Endothelial cell of umbilical vein (primary cell): ENCODE results near the gene SPPL2C. TPM values are rescaled to one million over a fixed set of nuclear protein-coding genes. Genes with fewer than 3 reads are reported as not detected.

Source experiments
- BruUV-seq: library from RNA; stranded (reverse); fragments of 400-500 nt; replicated peaks from 2 replicates; lab custom pipeline; 2021; lab: Mats Ljungman, UMichigan
- CTCF ChIA-PET: fragments of 300-600, 350-600 bp; sonication (Branson Sonifier 250); formaldehyde crosslinking; loops from one replicate; lab custom pipeline; 2021; ENCODE audit warnings: antibody characterized with exemption, inconsistent platforms; lab: Charles Lee
- POLR2A ChIA-PET: fragments of 300-600, 350-600 bp; sonication (Branson Sonifier 250); formaldehyde crosslinking; loops from one replicate; lab custom pipeline; 2021; ENCODE audit warnings: antibody characterized with exemption, inconsistent platforms; lab: Charles Lee
- DNase-seq: peaks from one replicate; pipeline ENCODE4 v3.0.0-alpha.2; 2011; ENCODE audit warnings: low read depth, low spot score
- FAIRE-seq: peaks from 2 replicates; lab custom pipeline; 2011; peaks lifted over from hg19 to GRCh38; lab: Jason Lieb, UNC
- H2AFZ ChIP-seq: 2 replicates; pipeline ENCODE4 v1.6.0; 2012; ENCODE audit warnings: low read depth, low read length, control low read depth, inconsistent platforms
- H3K27ac ChIP-seq: 2 replicates; pipeline ENCODE4 v1.5.1; 2011; ENCODE audit warnings: low read depth, mild to moderate bottlenecking, control low read depth, low read length, moderate library complexity; ENCODE audit not compliant: insufficient read depth
- H3K27me3 ChIP-seq, 2 experiments: 2 replicates each; pipeline versions ENCODE4 v1.6.0 to v1.6.1; 2011; ENCODE audit warnings: low read length in 2 of 2, mixed read lengths in 1 of 2; ENCODE audit not compliant: control insufficient read depth in 2 of 2, insufficient read depth in 2 of 2
- H3K36me3 ChIP-seq, 2 experiments: 2 replicates in 1 of 2; 3 replicates in 1 of 2; pipeline ENCODE4 v1.5.1; 2011; ENCODE audit warnings: low read length in 2 of 2, mild to moderate bottlenecking in 1 of 2, moderate library complexity in 1 of 2; ENCODE audit not compliant: control insufficient read depth in 2 of 2, insufficient read depth in 2 of 2; ENCODE audit errors: extremely low read depth in 1 of 2
- H3K4me1 ChIP-seq: 3 replicates; pipeline ENCODE4 v1.5.1; 2011; ENCODE audit warnings: mild to moderate bottlenecking, low read length; ENCODE audit not compliant: control insufficient read depth, insufficient read depth; ENCODE audit errors: extremely low read depth
- H3K4me2 ChIP-seq: 2 replicates; pipeline ENCODE4 v1.6.1; 2011; ENCODE audit warnings: low read length, control low read depth, mixed read lengths; ENCODE audit not compliant: insufficient read depth
- H3K4me3 ChIP-seq, 3 experiments: fragments of 200-600 bp in 1 of 3; sonication (generic), shearing (Covaris generic) in 1 of 3; replicated peaks in 1 of 3; 2 replicates each; pipeline ENCODE4 v1.5.1; 2011 to 2016; ENCODE audit warnings: control low read depth in 3 of 3, low read length in 3 of 3, mild to moderate bottlenecking in 2 of 3, inconsistent platforms in 1 of 3, low read depth in 1 of 3, moderate library complexity in 1 of 3; ENCODE audit not compliant: insufficient read depth in 1 of 3
- H3K79me2 ChIP-seq: 2 replicates; pipeline ENCODE4 v1.6.0; 2012; ENCODE audit warnings: low read length, inconsistent platforms; ENCODE audit not compliant: control insufficient read depth, insufficient read depth
- H3K9ac ChIP-seq: replicated peaks from 2 replicates; pipeline ENCODE3; 2011; ENCODE audit warnings: low read length, control low read depth; ENCODE audit not compliant: insufficient read depth; ENCODE audit errors: extremely low read depth
- H3K9me1 ChIP-seq: replicated peaks from 3 replicates; pipeline ENCODE4 v1.6.0; 2011; ENCODE audit warnings: mild to moderate bottlenecking, low read length; ENCODE audit not compliant: control insufficient read depth, insufficient read depth; ENCODE audit errors: extremely low read depth
- H3K9me3 ChIP-seq: replicated peaks from 2 replicates; pipeline ENCODE4 v1.5.1; 2012; ENCODE audit warnings: low read length, inconsistent platforms; ENCODE audit not compliant: control insufficient read depth, insufficient read depth
- H4K20me1 ChIP-seq: replicated peaks from 2 replicates; pipeline ENCODE3; 2011; ENCODE audit warnings: mild to moderate bottlenecking, low read length; ENCODE audit not compliant: control insufficient read depth, insufficient read depth; ENCODE audit errors: extremely low read depth
- EZH2 ChIP-seq: IDR thresholded peaks from 2 replicates; pipeline ENCODE4 v1.6.1; 2012; ENCODE audit warnings: borderline replicate concordance, low read depth, mild to moderate bottlenecking, moderate library complexity, low read length, inconsistent platforms; ENCODE audit not compliant: severe bottlenecking
- FOS ChIP-seq: IDR thresholded peaks from 2 replicates; pipeline ENCODE4 v1.6.1; 2011; ENCODE audit warnings: mild to moderate bottlenecking, low read length, moderate library complexity, borderline replicate concordance; ENCODE audit not compliant: insufficient read depth
- GATA2 ChIP-seq: IDR thresholded peaks from 2 replicates; pipeline ENCODE4 v1.7.0; 2011; ENCODE audit warnings: low read depth, mild to moderate bottlenecking, moderate library complexity, mixed read lengths, low read length; ENCODE audit not compliant: insufficient read length, insufficient read depth
- JUN ChIP-seq: IDR thresholded peaks from 2 replicates; pipeline ENCODE4 v1.6.1; 2011; ENCODE audit warnings: borderline replicate concordance, low read depth; ENCODE audit not compliant: insufficient read length, insufficient read depth
- MYC ChIP-seq: IDR thresholded peaks from one replicate; pipeline ENCODE4 v1.6.1; 2011; ENCODE audit warnings: mild to moderate bottlenecking, low read depth, low read length
- POLR2A ChIP-seq: IDR thresholded peaks from 2 replicates; pipeline ENCODE4 v1.6.1; 2012; ENCODE audit warnings: low read depth, mild to moderate bottlenecking, control low read depth, low read length
- POLR2AphosphoS5 ChIP-seq: IDR thresholded peaks from 2 replicates; pipeline ENCODE4 v1.6.1; 2012; ENCODE audit warnings: low read depth, mild to moderate bottlenecking, control low read depth, low read length, moderate library complexity; ENCODE audit not compliant: insufficient read depth
- dilution Hi-C: fragments of 300-500 bp; cut with MboI; formaldehyde crosslinking; loops from one replicate; pipeline ENCODE4 v1.15.0; 2019; ENCODE audit warnings: low sequenced_read_pairs; ENCODE audit not compliant: extremely low pct_ligation_motif_present
- intact Hi-C: fragments of 100-400 bp; cut with micrococcal nuclease; formaldehyde crosslinking; loops from one replicate; pipeline ENCODE4 v1.10.0; 2022
- polyA plus RNA-seq, 4 experiments: library from polyadenylated mRNA; depleted of rRNA in 3 of 4; stranded (reverse) in 3 of 4; unstranded in 1 of 4; fragments of >200 nt; gene quantifications; 2 replicates each; pipeline versions ENCODE4 v1.2.1 to v1.2.3, GENCODE V29; 2011 to 2012; ENCODE audit warnings: missing spikeins in 1 of 4
- total RNA-seq: library from RNA; stranded (reverse); gene quantifications from 2 replicates; pipeline ENCODE4 v1.2.3, GENCODE V29; 2021
- TF ChIP-seq, protein P1 (sequence below), 2 donors: IDR thresholded peaks; 1 replicate in 1 of 2; 2 replicates in 1 of 2; pipeline ENCODE4 v1.5.1; 2011; ENCODE audit warnings: low read length in 2 of 2, mild to moderate bottlenecking in 2 of 2, moderate library complexity in 2 of 2, control low read depth in 1 of 2, inconsistent platforms in 1 of 2, low read depth in 1 of 2; ENCODE audit not compliant: insufficient read depth in 1 of 2; ENCODE audit errors: extremely low read depth in 1 of 2
- TF ChIP-seq, protein P2 (sequence below): IDR thresholded peaks from 2 replicates; pipeline ENCODE4 v1.6.1; 2011; ENCODE audit not compliant: insufficient read depth, insufficient read length

Gene SPPL2C
- total and polyA plus RNA-seq, 2 donors (not counting 3 experiments of a cell fraction or from before 2014, with no cell fraction given) = not detected

DNA sequence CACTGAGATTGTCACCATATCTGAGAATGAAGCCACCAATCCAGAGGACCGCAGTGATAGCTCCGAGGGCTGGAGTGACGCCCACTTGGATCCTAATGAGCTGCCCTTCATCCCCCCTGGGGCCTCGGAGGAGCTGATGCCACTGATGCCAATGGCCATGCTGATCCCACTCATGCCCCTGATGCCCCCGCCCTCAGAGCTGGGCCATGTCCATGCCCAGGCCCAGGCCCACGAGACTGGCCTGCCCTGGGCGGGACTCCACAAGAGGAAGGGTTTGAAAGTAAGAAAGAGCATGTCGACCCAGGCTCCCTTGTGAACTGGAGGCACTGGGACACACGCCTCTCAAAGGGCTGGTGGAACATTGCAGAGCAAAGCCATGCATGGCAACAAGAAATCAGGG, 2.0 kb downstream of the SPPL2C start:
- TF ChIP-seq FOS (no peak), EZH2 (no peak), JUN (no peak), POLR2AphosphoS5 (no peak), POLR2A (no peak), MYC (no peak), GATA2 (no peak)
- TF ChIP-seq, protein P1, sequence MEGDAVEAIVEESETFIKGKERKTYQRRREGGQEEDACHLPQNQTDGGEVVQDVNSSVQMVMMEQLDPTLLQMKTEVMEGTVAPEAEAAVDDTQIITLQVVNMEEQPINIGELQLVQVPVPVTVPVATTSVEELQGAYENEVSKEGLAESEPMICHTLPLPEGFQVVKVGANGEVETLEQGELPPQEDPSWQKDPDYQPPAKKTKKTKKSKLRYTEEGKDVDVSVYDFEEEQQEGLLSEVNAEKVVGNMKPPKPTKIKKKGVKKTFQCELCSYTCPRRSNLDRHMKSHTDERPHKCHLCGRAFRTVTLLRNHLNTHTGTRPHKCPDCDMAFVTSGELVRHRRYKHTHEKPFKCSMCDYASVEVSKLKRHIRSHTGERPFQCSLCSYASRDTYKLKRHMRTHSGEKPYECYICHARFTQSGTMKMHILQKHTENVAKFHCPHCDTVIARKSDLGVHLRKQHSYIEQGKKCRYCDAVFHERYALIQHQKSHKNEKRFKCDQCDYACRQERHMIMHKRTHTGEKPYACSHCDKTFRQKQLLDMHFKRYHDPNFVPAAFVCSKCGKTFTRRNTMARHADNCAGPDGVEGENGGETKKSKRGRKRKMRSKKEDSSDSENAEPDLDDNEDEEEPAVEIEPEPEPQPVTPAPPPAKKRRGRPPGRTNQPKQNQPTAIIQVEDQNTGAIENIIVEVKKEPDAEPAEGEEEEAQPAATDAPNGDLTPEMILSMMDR (IDR thresholded peaks at IDR 0.05; ENCODE audit: extremely low read depth in 1 of 2, insufficient read depth in 1 of 2, low read depth in 1 of 2, low read length in 2 of 2) = no peak
- TF ChIP-seq, protein P2, sequence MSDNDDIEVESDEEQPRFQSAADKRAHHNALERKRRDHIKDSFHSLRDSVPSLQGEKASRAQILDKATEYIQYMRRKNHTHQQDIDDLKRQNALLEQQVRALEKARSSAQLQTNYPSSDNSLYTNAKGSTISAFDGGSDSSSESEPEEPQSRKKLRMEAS = no peak
- no TSS peak for BruUV-seq
- H2AFZ ChIP-seq = no peak overlapping the region
- FAIRE-seq = no peak
- ChIA-PET POLR2A (no interaction called here), CTCF (no interaction called here)
- no peak overlapping the region for H3K27ac ChIP-seq
- H3K4me2 ChIP-seq = no peak overlapping the region
- dilution Hi-C loops (no loop called here), intact Hi-C loops (no loop called here)
- H3K4me1 ChIP-seq = no peaks in the 10 kb centered on the region
- no peak overlapping the region for H3K9ac ChIP-seq
- peaks cover 0 to 1% of the 10 kb centered on the region in 2 experiments for H3K27me3 ChIP-seq
- no peak for DNase-seq
- no peaks in the 10 kb centered on the region for H3K9me3 ChIP-seq
- no peaks in the 10 kb centered on the region for H3K9me1 ChIP-seq
- H3K79me2 ChIP-seq = no peaks in the 10 kb centered on the region
- no peaks in the 10 kb centered on the region for H3K36me3 ChIP-seq
- no peaks in the 10 kb centered on the region for H4K20me1 ChIP-seq
- no peak overlapping the region for H3K4me3 ChIP-seq
